GM15510 (cell line): ENCODE data around the gene CASP2.
A peak's percentile ranks its signal among the peaks of the same experiment; 100 is the strongest.

ENCODE experiments used
- POLR2A ChIP-seq: IDR thresholded peaks from 3 replicates; pipeline ENCODE4 v1.6.1; 2011; ENCODE audit warnings: borderline replicate concordance; ENCODE audit not compliant: insufficient read length; ENCODE audit errors: extremely low read depth

CASP2 gene

DNA sequence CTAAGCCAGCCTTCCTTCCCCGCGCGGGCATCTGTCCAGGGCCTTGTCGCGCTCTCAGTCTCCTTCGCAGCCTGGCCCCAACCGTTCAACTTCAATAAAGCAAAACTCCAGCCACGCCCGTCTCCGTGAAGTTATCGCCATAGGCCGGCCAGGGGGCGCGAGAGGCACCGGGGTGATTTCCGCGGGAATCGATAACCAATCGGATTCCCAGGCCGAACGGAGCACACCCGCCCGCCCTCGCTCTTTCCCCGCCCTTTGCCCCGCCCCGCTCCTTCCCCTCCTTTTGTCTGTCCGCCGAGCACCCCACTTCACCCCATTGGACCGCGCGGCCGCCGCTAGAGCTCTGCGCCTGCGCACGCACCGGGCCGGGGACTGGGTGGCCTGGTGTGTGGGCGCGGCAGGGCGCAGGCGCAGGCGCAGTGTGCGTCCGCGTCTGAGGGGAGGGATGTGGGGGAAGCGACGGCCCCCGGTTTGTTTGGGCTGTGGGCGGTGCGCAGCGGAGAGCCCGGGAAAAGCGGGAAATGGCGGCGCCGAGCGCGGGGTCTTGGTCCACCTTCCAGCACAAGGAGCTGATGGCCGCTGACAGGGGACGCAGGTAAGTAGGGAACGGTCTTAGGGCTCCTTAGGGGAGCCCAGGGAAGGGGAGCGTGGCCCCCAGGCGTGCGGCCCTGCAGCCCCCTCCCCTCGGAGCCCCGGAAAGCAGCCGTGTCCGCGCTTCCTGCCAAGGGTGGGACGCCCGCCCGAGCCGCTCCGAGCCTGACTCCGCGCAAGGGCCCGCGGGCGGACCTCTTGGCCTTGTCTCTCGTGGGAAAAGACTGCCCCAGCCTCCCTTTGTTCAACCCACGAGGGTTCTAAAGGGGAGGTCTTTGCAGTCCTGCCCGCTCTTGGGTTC is at the start of gene CASP2:
Gene CASP2, plus strand, starts transcription at position 417 of the 892 bp plus-strand sequence. Its CDS starts 105 bp downstream, at position 522.
- TF ChIP-seq POLR2A, result peak; percentile 85

- TF ChIP-seq POLR2A, result no peak
Measured at GRCh38 chr7:143239813-143240212, 48.3 kb upstream of the CASP2 start.

DNA sequence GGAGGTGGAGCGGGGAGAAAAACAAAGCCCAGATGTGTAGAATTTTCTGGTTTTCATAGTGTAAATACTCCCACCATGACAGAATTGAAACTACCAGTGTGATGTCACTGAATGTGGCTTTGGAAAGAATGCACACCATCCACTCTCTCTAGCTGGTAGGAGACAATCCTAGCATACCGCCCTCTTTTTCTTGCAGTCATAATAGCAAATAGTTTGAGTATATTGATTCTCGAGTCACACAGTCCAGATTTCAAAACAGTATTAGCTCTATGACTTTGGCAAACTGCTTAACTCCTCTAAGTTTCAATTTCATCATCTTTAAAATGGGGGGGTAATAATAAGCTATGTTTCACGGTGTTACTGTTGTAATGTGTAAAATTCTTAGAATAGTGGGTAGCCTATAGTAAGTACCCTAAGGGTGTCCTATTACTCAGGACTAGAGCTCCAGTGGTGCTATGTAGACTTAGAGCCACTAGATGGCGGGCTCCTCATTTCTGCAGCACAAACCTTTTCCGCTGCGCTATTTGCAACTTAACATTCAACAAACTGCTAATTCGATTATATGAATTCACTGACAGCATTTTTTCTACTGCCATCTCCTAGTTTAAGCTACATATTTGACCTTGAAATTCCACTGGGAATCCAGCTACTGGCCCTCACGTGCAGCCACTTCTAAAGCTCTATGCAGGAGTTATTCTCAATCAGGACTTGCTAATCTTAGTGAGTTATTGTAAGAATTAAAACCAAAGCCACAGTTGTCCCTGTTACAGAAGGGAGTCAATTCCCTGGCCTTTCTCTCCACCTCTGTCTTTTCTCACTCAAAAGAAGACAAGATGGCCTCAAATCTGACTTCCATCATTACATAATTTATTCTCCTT is 47.6 kb upstream of the CASP2 start:
- TF ChIP-seq POLR2A, result no peak

- TF ChIP-seq POLR2A, result no peak
Measured at GRCh38 chr7:143242306-143242705, 45.8 kb upstream of the CASP2 start.

- TF ChIP-seq POLR2A, result no peak
Measured at GRCh38 chr7:143243111-143243510, 45.0 kb upstream of the CASP2 start.

- no peak for TF ChIP-seq POLR2A
Measured at GRCh38 chr7:143243614-143244013, 44.5 kb upstream of the CASP2 start.

- no peak for TF ChIP-seq POLR2A
Measured at GRCh38 chr7:143244321-143244720, 43.8 kb upstream of the CASP2 start.

DNA sequence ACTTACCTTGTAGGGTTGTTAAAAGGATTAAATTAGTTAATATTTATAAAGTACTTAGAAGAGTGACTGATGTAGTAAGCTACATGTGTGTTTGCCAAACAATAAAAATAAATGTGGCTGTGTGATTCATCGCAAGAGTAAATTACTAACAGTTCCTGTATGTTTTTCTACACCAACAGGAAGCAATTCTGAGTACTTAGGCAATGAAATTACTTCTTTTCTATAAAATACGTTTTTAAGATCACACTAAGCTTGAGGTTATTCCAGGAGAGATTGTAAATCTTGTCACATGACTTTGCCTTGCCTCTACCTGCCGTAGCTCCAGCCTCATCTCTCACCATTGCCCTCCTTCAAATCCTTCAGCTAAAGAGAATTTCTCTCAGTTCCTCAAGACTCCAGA is 43.0 kb upstream of the CASP2 start:
- no peak for TF ChIP-seq POLR2A

DNA sequence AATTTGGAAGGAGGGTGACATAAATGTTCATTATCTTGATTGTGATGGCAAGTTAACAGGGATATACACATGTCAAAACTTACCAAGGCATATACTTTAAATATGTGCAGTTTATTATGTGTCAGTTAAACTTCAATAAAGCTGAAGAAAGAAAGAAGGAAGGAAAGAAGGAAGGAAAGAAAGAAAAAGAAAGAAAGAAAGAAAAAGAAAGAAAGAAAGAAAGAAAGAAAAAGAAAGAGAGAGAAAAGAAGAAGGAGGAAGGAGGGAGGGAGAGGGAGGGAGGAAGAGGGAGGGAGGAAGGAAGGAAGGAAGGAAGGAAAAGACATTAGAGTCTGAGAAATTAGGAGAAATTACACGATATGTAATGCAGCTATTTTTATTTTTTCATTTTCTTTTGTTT is 40.8 kb upstream of the CASP2 start:
- no peak for TF ChIP-seq POLR2A

DNA sequence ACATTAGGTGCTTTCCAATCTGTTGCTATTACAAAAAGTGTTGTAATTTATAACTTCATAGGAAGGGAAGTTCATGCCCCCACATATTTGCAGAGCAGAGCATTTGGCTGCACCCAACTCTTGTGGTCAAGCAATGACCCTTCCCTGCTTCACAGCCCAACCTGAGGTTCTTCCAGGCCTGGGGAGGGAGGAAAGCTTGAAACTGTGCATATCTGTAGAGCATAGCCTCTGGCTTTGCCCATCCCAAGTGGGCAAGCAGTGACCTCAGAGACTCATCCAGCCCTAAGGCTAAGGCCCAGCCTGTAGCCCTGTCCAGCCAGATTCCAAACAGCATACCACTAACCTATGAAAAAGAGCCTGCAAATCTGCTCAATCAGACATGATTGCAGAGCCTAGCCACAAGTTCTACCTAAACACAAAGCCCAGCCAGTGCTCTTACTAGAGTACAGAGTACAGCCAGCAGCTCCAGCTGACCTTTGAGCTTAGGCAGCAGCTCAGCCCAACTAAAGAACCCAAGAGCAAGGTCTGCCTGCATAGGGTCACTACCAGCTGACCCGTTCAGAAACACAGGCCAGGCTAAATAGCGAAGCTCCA is 39.3 kb upstream of the CASP2 start:
- no peak for TF ChIP-seq POLR2A

DNA sequence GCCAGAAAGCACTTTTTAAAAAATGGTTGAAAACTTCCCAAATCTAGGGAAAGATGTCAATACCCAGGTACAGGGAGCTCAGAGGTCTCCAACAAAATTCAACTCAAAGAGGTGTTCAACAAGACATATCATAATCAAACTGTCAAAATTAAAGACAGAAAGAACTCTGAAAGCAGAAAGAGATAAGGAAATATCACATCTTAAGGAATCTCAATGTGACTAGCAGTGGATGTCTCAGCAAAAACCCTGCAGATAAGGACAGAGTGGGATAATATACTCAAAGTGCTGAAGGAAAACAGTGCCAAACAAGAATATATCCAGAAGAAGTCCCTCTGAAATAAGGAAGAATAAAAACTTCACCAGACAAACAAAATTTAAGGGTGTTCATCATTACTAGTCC is 38.0 kb upstream of the CASP2 start:
- TF ChIP-seq POLR2A, result no peak

DNA sequence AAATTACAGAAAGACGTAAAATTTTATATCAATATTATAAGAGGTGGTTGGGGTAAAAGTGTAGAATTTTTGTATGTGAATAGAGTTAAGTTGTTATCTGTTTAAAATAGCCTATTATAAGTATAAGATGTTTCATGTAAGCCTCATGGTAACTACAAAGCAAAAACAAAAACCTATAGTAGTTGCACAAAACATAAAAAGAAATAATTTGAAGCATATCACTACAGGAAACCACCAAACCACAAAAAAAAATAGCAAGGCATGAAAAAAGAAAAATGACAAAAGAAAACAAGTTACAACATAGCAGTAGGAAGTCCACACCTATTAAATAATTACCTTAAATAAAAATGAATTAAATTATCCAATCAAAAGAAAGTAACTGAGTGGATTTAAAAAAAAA is 37.3 kb upstream of the CASP2 start:
- TF ChIP-seq POLR2A, result no peak

GRCh38 chr7:143252006-143252405 is 36.1 kb upstream of the CASP2 start:
- TF ChIP-seq POLR2A, result no peak

DNA sequence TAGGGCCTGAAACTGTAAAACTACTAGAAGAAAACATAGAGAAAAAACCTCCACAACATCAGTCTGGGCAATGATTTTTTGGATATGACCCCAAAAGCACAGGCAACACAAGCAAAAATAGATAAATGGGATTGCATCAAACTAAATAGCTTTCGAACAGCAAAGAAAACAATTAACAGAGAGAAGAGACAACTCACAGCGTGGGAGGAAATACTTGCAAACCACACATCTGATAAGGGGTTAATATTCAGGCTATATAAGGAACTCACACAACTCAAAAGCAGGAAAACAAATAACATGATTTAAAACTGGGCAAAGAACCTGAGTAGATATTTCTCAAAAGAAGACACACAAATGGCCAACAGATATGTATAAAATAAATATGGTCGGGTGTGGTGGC is 32.6 kb upstream of the CASP2 start:
- TF ChIP-seq POLR2A, result no peak

DNA sequence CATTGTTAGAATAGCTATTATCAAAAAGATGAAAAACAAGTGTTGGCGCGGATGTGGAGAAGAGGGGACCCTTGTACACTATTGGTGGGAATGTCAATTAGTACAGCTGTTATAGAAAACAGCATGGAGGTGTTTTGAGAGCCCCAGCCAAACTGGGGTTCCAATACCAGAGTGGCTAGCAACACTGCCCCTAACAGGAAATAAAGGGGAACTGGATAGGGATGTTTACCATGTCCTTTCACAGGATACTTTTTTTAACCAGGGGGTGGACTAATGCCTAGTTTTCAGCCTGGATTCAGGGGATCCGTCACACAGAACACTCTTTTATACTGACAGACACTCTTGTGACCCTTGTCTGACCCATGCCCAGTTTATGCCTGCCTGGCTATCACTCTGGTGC is 31.8 kb upstream of the CASP2 start:
- no peak for TF ChIP-seq POLR2A
